Fibroblast of gingiva (primary cell): ENCODE results near the gene GIN1.
A peak's percentile ranks its signal among the peaks of the same experiment; 100 is the strongest.
"Not testable (repeated sequence)": the region's sequence is repeated elsewhere in the genome, so short reads cannot be mapped to it uniquely, and the experiment has no call there.

Experiments
- DNase-seq: peaks from one replicate; pipeline ENCODE4 v3.0.0-alpha.2; 2011; ENCODE audit warnings: low read depth

Gene GIN1

GRCh38 chr5:103119765-103120606 is at the start of gene GIN1, which contains the start of gene PPIP5K2:
Gene GIN1, minus strand, starts transcription at chr5:103120138. Its CDS starts 11,431 bp downstream, at chr5:103108707.
Gene PPIP5K2, plus strand, starts transcription at chr5:103120301. Its CDS starts 9,289 bp downstream, at chr5:103129590.
- peak; percentile 97 for DNase-seq

GRCh38 chr5:103166706-103167105 is 46.8 kb upstream of the GIN1 start:
- no peak for DNase-seq

GRCh38 chr5:103151156-103151555 is 31.2 kb upstream of the GIN1 start:
- no peak for DNase-seq

GRCh38 chr5:103148213-103148612 is 28.3 kb upstream of the GIN1 start:
- no peak for DNase-seq

GRCh38 chr5:103145196-103145595 is 25.3 kb upstream of the GIN1 start:
- DNase-seq = no peak

GRCh38 chr5:103142132-103142531 is 22.2 kb upstream of the GIN1 start:
- not testable (repeated sequence) for DNase-seq

- peak; percentile 57 for DNase-seq
These were observed 19.4 kb upstream of the GIN1 start for GRCh38 chr5:103139264-103139865.

GRCh38 chr5:103138202-103138690 is 18.3 kb upstream of the GIN1 start:
- no peak for DNase-seq

- DNase-seq = no peak
These were observed 15.5 kb upstream of the GIN1 start for GRCh38 chr5:103135461-103135860.

GRCh38 chr5:103133231-103133630 is 13.3 kb upstream of the GIN1 start:
- DNase-seq = no peak

GRCh38 chr5:103132684-103133083 is 12.7 kb upstream of the GIN1 start:
- DNase-seq = no peak

GRCh38 chr5:103128202-103128601 is 8.3 kb upstream of the GIN1 start:
- no peak for DNase-seq

GRCh38 chr5:103127292-103127817 is 7.4 kb upstream of the GIN1 start:
- DNase-seq = no peak

- no peak for DNase-seq
These were observed 6.6 kb upstream of the GIN1 start for GRCh38 chr5:103126557-103126956.

- no peak for DNase-seq
These were observed 2.3 kb upstream of the GIN1 start for GRCh38 chr5:103122242-103122641.

- peak; percentile 7 for DNase-seq
These were observed 766 bp upstream of the GIN1 start for GRCh38 chr5:103120607-103121200.

- DNase-seq = peak; percentile 1
These were observed 721 bp downstream of the GIN1 start for GRCh38 chr5:103119070-103119764.

GRCh38 chr5:103117471-103117991 is 2.4 kb downstream of the GIN1 start:
- peak; percentile 10 for DNase-seq

- no peak for DNase-seq
These were observed 5.5 kb downstream of the GIN1 start for GRCh38 chr5:103114440-103114839.

GRCh38 chr5:103112910-103113309 is 7.0 kb downstream of the GIN1 start:
- no peak for DNase-seq

GRCh38 chr5:103111468-103111867 is 8.5 kb downstream of the GIN1 start:
- DNase-seq = no peak

GRCh38 chr5:103110403-103110802 is 9.5 kb downstream of the GIN1 start:
- DNase-seq = no peak
